Medulla oblongata (tissue), 1 donor: ENCODE results near the gene MFAP1.
"Not testable (repeated sequence)": the region's sequence is repeated elsewhere in the genome, so short reads cannot be mapped to it uniquely, and the experiment has no call there.

Source experiments
- DNase-seq: peaks from one replicate; pipeline ENCODE4 v3.0.0-alpha.2; 2015; ENCODE audit errors: extremely low spot score

Gene MFAP1

DNA sequence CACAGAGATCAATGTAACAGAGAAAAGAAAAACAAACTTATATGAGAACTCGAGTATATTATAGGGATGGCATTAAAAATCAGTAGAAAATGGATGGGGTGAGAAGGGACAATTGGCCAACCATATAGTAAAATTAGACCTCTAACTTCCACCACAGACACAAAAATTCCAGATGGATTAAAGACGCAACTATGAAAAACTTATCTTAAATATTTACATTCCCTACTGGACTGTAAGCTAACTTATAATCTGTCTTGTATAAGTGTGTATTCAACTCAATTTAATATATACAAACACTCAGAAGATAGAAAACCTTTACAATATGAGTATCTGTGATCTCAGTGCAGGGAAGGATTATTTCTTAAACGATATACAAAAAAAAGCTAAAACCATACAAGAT is 3.0 kb downstream of the MFAP1 start:
- DNase-seq: no peak

DNA sequence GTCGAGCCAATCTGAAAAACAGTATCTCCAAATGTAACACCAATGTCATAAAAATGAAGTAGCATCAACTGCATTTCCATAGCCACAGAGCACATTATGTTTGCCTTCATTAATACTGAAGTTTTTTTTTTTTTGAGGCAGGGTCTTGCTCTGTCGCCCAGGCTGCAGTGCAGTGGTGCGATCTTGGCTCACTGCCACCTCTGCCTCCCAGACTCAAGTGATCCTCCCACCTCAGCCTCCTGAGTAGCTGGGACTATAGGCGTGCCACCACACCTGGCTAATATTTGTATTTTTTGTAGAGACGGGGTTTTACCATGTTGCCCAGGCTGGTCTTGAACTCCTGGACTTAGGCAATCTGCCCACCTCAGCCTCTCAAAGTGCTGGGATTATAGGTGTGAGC is 9.4 kb downstream of the MFAP1 start:
- not testable (repeated sequence) for DNase-seq

DNA sequence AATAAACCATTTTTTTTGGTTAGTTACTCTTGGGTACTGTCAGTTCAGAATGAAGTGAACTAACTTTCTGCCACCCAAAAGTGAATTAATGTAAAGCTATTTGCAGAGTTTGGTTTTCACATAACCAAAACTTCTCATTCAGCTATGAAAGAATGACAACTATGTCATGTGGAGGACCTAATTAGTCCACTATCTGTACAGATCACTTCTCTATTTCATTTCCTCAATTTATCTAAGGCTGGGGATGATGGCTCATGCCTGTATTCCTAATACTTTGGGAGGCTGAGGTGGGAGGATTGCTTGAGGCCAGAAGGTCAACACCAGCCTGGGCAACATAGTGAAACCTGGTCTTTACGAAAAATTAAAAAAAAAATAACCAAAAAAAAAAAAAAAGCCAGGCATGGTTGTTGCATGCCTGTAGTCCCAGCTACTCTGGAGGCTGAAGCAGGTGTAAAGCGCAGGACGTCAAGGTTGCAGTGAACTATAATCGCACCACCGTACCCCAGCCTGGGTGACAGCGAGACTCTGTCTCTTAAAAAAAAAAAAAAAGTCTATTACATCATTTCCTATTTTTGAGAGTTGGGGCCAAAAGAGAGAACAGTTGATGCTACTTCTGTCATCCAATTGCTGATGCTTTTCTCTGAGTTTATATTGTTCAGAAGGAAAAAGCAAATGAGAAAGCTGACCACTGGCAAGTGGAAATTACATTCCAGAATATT is 15.4 kb downstream of the MFAP1 start:
- DNase-seq: no peak

DNA sequence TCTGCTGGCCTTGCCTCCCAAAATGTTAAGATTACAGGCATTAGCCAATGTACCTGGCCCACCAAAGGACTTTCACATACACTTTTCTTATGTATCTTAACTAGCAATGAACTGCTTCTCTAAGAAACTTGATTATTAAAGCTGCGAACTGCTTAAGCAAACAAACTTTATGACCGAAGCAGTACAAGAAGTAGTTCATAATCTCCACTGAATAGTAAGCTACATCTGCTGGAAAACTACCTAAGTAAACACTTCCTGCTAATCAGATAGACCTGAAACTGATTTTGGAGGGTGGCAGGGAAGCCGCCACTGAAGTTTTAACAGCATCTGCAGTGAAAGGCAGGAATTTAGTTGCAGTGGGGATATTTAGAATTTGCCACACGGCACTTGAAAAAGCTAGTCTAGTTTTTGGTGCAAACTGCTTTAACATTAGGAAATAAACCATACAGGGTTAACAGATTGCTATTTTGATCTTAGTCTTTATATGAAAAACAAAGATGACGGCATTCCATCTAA is 16.0 kb downstream of the MFAP1 start:
- no peak for DNase-seq

DNA sequence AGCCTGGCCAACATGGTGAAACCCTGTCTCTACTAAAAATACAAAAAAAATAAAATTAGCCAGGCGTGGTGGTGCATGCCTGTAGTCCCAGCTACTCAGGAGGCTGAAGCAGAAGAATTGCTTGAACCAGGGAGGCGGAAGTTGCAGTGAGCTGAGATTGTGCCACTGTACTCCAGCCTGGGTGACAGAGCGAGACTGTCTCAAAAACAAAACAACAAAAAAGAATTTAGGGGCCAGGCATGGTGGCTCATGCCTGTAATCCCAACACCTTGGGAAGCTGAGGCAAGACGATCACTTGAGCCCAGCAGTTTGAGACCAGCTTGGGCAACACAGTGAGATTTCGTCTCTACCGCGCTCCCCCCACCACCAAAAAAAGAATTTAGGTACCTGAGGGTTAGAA is 21.8 kb downstream of the MFAP1 start:
- not testable (repeated sequence) for DNase-seq

DNA sequence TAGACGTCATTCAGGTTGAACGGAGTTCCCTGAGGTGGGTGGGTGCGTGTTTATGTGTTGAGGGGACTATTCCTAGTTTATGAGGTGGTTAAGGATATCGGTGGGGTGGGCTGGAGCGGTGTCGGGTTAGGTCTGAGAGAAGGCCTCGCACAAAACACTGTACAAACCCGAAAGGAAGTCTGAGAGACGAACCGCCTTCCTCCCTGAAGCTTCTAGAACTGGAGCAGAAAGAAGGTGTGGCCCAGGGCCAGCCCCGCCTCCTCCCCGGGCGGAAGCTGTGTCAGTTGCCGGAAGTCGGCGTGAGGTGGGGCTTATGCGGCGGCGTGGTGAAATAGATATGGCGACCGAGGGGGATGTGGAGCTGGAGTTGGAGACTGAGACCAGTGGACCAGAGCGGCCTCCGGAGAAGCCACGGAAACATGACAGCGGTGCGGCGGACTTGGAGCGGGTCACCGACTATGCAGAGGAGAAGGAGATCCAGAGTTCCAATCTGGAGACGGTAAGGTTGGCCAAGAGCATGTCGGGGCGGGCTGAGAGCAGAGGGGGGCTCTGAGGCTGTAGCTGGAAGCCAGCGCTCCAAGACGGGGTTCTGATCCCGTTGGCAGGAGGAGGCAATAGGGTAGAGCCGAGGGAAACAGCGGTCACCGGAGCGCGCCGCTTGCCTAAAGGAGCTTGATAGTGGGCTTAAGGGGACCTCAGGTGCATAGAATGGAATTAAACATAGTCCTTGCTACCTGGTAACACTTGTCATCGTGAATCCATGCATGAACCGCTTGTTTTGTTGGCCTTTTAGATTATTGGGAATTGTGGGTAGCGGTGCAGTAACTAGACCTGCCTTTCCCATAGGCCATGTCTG is 24.0 kb downstream of the MFAP1 start, which contains the start of gene HYPK:
TSS of gene HYPK (plus strand) at position 314 of the 856 bp plus-strand sequence. CDS start at position 338, 24 bp downstream.
- peak; percentile 97 for DNase-seq

DNA sequence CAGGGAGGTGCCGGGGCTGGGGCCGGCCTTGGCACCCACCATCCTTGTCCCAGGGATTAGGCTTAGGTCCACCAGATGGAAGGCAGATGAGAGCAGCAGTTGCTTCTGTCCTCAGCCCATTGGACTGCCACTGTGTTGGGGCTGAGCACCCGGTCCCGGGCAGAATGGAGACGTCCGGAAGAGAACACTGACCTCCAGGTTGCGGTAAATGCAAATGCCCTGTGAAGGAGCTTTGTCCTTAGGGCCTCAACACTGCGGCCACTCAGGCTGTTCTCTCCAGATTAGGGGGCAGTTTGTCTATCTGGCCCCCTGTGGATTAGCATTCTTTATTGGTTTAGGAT is 24.6 kb downstream of the MFAP1 start, which contains the start of gene SERINC4:
TSS of gene SERINC4 (minus strand) at position 276 of the 341 bp plus-strand sequence. CDS start at position 42, 234 bp downstream.
- no peak for DNase-seq

DNA sequence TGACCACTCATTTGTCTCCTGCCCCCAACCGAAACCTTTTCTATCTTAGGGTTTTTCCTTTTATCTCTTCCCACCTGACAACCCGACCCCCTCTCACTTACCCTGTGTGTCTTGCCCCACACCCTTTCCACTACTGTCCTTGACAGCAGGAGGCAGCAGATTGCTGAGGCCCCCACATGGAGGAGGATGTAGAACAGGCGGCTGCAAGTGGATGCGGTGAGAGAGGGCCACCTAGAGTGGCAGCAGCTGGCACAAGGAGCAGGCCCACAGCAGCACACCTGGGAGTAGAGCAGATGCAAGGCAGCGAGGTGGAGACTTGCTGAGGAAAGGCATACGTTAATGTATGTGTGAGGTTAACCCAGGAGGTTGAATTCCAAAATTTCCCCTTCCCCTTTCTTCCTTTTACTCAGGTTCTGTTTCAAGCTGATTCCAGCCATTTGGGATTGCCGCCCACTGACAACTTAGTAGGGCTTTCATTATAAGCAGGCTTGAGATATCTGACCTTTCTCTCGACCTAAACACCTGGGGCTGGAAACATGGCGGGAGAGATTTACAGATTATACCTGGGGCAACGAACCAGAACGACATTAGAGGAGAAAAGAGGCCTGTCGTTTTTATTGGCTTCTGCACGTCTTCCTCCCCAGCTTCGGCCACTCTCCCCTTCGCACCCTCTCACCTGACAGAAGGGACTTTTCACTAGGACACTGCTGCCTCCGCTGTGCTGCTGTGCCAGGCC is 25.1 kb downstream of the MFAP1 start:
- DNase-seq: no peak

DNA sequence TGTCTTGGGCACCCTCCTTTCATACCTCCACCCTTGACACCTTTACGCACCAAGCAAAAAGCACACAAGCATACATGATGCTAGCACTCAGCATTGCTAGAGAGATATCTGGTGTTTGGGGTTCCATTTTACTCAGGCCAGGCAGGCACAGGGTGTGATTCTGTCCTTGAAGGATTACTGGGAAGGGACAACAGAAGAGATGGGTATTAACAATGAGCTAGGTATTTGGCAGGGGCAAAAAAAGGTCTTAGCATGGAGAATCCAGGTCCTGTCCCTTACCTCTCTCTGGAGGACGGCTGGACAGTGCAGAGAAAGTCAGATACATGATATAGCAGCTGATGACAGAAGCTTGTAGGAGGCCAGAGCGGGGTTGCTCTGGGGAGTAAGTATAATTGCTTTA is 27.9 kb downstream of the MFAP1 start:
- no peak for DNase-seq

DNA sequence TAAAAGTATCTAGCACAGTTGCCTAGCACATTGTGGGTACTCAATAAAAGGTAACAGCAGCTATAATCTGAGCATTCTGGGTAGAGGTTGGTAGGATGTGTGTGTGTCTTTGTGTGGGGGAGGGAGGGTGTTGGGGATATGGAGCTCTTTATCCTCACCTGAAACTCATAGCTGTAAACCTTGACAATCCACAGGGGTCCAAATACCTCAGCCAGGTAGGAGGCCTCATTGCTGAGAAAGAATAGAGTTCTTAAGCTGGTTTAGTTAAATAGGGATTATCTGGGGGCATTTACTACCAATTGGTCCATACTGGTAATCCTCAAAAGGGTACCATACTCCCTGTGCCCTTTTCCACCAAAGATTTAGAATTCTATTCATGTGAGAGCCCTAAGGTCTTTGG is 28.5 kb downstream of the MFAP1 start:
- DNase-seq: no peak

DNA sequence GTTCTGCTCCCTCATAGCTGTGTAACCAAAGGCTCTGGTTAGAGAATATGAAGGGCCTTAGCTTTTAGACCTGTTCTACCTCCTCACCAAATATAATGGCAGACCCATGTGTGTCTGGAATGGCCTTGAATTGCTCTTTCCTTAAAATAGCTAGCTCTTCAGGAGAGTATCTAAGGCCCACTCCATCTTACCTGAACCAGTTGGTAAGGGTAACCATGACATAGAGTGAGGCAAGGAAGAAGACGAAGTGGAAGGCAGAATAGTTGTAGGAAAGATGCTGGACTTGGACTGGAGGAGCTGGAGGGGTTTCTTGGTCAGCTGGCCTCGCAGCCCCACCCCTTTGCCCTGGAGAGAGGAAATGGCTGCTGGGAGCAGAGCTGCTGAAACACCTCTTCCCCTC is 29.3 kb downstream of the MFAP1 start:
- no peak for DNase-seq

DNA sequence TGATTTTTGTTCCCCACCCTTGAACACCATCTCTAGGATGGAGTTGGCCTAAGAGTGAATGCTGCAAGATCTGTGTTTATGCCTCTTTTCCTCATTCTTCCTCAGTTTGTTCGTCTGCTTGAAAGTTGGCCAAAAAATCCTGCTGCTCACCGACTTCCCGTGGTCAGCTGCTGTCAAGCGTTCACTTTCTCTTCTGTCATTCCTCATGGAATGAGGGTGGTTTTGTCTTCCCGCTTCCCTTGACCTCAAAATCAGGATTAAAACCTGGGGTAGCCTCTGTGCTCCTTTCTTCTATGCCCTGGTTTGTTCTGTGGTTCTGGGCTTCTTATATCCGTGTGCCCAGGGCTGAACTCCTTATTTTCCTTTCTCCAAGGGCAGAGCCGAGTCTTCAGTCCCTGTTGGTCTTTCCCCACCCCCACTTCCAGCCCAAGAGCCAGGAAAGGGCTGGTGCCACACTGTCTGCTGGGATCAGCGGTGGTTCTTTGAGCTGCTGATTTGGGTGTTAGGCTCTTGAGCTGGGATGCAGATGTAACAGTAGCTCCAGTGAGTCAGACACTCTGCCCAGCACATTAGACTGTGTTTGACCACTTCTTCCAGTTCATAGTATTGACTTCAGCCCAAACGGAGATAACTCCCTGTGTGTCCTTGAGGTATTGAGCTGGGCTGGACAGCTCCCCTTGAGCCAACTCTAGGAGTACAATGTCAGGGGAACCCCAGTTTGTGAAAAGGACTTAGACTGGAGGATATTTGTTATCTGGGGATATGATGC is 30.0 kb downstream of the MFAP1 start:
- no peak for DNase-seq

DNA sequence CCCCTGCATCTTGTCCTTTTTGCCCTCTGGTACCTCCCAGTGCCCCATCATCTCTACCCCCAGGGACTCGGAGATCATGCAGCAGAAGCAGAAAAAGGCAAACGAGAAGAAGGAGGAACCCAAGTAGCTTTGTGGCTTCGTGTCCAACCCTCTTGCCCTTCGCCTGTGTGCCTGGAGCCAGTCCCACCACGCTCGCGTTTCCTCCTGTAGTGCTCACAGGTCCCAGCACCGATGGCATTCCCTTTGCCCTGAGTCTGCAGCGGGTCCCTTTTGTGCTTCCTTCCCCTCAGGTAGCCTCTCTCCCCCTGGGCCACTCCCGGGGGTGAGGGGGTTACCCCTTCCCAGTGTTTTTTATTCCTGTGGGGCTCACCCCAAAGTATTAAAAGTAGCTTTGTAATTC is 30.8 kb downstream of the MFAP1 start:
- DNase-seq: no peak

DNA sequence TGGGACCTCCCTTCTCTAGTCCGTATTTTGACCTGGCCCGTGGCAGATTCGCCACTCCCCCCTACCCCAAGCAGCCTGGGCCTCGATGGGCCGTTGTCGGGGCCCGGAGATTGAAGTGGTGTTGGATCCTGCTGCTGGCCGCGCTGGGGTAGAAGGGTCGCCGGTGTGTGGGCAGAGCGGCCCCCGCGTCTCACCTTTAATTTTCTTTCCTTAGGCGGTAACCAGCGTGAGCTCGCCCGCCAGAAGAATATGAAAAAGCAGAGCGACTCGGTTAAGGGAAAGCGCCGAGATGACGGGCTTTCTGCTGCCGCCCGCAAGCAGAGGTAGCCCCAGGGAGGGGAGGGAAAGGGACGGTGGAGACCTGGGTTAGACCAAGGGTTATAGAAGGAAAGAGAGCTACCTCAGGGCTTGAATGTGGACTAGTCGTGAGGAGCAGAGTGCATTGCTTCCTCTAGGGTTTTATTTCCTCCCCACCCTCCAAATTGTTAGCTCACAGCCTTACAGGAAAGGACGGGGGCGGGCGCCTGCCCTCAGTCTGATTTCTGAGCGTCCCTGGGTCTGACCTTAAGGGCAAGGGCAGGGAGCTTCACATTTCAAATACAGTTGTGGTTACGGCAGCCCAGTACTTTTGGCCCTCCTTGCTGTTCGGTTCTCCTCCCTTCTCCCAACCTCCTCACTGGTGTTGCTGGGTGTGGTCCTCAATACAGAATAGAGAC is 31.6 kb downstream of the MFAP1 start:
- no peak for DNase-seq

DNA sequence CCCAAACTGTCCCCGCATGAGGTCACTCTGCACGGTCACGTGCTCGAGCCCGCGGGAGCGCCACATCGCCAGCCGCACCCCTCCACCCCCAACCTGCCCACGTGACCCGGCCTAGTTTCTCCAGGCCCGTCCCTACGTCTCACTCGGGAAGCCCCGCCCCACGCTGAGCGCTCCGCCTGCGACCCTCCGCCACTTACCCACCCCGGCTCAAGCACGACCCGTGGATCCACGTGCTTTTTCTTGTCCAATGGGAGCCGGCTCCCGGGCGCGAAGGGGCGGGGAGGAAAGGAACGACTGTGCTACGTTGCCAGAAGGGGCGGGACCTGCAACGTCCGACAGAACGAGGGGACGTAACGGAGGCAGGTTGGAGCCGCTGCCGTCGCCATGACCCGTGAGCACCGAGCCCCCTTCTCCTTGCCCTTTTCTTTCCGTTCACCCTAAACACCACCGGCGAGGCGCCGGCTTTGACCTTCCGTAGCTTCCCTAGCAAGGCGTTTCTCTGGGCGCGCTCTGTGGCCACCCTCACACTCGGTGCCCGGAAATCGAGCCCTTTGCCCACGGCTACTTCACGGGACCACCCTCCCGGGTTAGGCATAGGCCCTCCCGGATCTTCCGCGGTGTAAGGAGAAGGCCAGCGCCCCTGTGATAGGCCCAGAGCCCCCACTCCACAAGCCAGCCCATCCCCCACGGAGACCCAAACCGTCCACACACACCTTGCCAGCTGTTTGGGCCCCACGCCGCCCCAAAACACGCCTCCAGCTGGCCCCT is 32.3 kb downstream of the MFAP1 start, which contains the start of gene SERF2:
TSS of gene SERF2 (plus strand) at position 328 of the 768 bp plus-strand sequence. CDS start at position 385, 57 bp downstream.
- DNase-seq: peak; percentile 100

DNA sequence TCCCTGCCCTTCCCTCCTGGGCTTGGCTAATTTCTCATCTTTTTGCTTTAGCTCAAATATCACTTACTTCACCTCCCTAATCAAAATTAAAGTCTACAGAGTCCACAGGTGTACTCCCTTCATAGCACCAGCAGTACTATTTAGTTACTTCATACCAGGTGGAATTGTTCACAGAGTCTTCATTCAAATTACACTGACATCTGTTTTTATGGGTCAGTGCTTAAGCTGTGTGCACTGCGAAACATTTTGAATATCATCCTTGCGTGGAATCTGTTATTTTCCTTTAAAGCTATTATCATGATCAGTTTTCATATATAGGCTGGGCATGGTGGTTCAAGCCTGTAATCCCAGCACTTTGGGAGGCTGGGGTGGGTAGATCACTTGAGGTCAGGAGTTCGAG is 35.1 kb downstream of the MFAP1 start:
- DNase-seq: no peak

DNA sequence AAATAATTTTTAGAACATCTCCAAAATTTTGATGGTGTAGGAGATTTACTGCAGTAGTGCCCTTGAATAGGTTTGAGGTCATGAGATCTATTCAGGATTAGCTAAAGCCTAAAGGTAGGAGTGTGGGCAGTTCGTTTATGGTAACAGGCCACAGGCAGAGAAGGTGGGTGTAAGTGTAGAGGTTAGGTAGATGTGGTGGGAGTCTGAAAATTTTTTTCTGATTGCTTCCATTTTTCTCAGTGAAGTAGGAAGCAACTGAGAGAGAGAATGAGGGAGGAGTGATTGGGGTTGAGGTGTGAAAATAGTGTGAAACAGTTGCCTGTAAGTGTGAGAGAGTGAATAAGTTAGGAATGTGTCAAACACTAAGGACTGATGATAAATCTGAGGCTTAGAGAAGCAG is 45.5 kb downstream of the MFAP1 start:
- no peak for DNase-seq

DNA sequence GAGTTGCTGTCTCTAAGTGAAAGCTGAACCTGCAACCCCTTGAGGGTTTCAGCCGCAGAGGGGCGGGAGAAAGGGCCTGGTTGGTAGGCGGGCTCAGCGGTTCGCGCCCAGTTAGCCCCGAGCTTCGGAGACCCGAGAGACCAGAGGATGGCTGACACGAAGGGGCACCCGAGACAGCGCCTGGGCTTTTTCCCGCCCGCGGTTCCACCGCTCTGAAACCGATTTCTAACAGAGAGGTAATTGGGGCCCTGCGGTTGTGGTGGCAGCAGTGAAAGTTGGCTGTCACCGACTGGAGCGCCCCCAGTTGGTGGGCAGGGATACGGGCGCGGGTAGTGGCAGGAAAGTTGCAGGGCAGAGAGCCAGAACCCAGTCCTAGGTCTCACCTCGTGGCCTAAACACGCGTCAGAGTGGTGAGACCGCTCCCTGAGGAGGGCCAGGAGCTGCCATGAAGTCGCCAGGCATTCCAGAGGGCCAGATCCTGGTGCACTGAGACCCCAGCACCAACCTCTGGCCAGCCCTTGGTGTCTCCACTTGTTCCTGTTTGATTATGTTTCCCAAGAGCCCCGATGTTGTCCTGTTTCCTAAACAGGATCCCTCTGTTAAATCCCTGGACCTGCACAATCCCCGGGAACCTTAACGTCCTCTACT is 47.1 kb downstream of the MFAP1 start:
- DNase-seq: peak; percentile 79

DNA sequence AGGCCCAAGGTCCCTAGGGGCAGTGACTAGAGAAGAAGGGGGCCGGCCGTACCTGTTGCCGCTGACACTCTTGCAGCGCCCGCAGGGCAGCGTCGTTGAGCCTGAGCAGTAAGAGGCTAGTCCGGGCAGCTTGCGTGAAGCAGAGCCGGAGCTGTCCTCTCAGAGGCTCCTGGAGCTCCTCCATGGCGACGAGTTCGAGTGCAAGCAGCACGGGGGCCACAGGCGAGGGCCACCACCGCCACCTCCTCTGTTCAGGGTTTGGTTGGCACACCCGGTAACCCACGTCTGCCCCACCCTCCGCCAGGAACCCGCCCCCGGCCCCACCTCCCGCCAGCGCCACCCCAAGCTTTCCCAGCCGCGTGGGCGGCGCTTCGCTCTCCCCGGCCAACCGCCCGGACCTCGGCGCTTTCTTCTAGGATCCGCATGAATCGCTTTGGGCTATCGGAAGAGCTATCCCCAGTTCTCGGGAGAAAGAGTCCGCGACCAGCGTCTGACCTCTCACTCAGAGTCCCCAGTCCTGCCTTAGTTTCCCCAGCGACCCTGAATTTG is 47.7 kb downstream of the MFAP1 start, which contains the start of gene ELL3:
TSS of gene ELL3 (minus strand) at position 249 of the 549 bp plus-strand sequence. CDS start at position 184, 65 bp downstream.
- peak; percentile 70 for DNase-seq
